ENCODE measurements around the gene EVC. TPM values are rescaled to one million over a fixed set of nuclear protein-coding genes. Genes with fewer than 3 reads are reported as not detected.

EVC gene
- total and polyA plus RNA-seq, 2 donors from 2014 or later, result 7.8 to 159 TPM

GRCh38 chr4:5808081-5808741 lies 97.2 kb downstream of the EVC start:
- no peak for FAIRE-seq
- H3K9ac ChIP-seq (ENCODE audit: low read length in 3 of 3), result no peak overlapping the region
- peaks cover 12 to 61% (median 31%) of the 10 kb centered on the region in 3 donors for H3K36me3 ChIP-seq (ENCODE audit: control insufficient read depth in 2 of 3, insufficient read depth in 3 of 3, low read length in 3 of 3)
- H3K27me3 ChIP-seq (ENCODE audit: control insufficient read depth, insufficient read depth, low read length), result no peaks in the 10 kb centered on the region
- H3K27ac ChIP-seq (ENCODE audit: low read depth in 2 of 2, low read length in 2 of 2), result no peak overlapping the region
- no peaks in the 10 kb centered on the region for H3K4me1 ChIP-seq (ENCODE audit: control insufficient read depth in 2 of 3, insufficient read depth in 2 of 3, low read depth in 1 of 3, low read length in 3 of 3)
- intact Hi-C loops (cut with DNase I), result no loop called here
- no peak overlapping the region for H3K4me3 ChIP-seq (ENCODE audit: low read length in 3 of 3)
- DNase-seq, result no peak
- no peak for TF ChIP-seq CTCF (IDR thresholded peaks at IDR 0.05; ENCODE audit: borderline replicate concordance, extremely low read depth, insufficient read depth)
- no peaks in the 10 kb centered on the region for H3K9me3 ChIP-seq (ENCODE audit: control insufficient read depth in 2 of 3, insufficient read depth in 1 of 3, low read length in 3 of 3)

- peaks cover 12 to 64% (median 36%) of the 10 kb centered on the region in 3 donors for H3K36me3 ChIP-seq (ENCODE audit: control insufficient read depth in 2 of 3, insufficient read depth in 3 of 3, low read length in 3 of 3)
- H3K4me3 ChIP-seq (ENCODE audit: low read length in 3 of 3), result no peak overlapping the region
- H3K4me1 ChIP-seq (ENCODE audit: control insufficient read depth in 2 of 3, insufficient read depth in 2 of 3, low read depth in 1 of 3, low read length in 3 of 3), result no peaks in the 10 kb centered on the region
- DNase-seq (no peak), FAIRE-seq (no peak)
- no peaks in the 10 kb centered on the region for H3K9me3 ChIP-seq (ENCODE audit: control insufficient read depth in 2 of 3, insufficient read depth in 1 of 3, low read length in 3 of 3)
- H3K27ac ChIP-seq (ENCODE audit: low read depth in 2 of 2, low read length in 2 of 2), result no peak overlapping the region
- H3K9ac ChIP-seq (ENCODE audit: low read length in 3 of 3), result no peak overlapping the region
- TF ChIP-seq CTCF (IDR thresholded peaks at IDR 0.05; ENCODE audit: borderline replicate concordance, extremely low read depth, insufficient read depth), result no peak
- no peaks in the 10 kb centered on the region for H3K27me3 ChIP-seq (ENCODE audit: control insufficient read depth, insufficient read depth, low read length)
- intact Hi-C loops (cut with DNase I), result no loop called here
Observed at GRCh38 chr4:5809216-5809776, 98.3 kb downstream of the EVC start.

- DNase-seq (no peak), FAIRE-seq (no peak)
- H3K27me3 ChIP-seq (ENCODE audit: control insufficient read depth, insufficient read depth, low read length), result no peaks in the 10 kb centered on the region
- intact Hi-C loops (cut with DNase I), result no loop called here
- H3K36me3 ChIP-seq (ENCODE audit: control insufficient read depth in 2 of 3, insufficient read depth in 3 of 3, low read length in 3 of 3), result peaks cover 12 to 59% (median 35%) of the 10 kb centered on the region in 3 donors
- H3K9ac ChIP-seq (ENCODE audit: low read length in 3 of 3), result no peak overlapping the region
- H3K4me3 ChIP-seq (ENCODE audit: low read length in 3 of 3), result no peak overlapping the region
- H3K4me1 ChIP-seq (ENCODE audit: control insufficient read depth in 2 of 3, insufficient read depth in 2 of 3, low read depth in 1 of 3, low read length in 3 of 3), result no peaks in the 10 kb centered on the region
- no peak overlapping the region for H3K27ac ChIP-seq (ENCODE audit: low read depth in 2 of 2, low read length in 2 of 2)
- no peak for TF ChIP-seq CTCF (IDR thresholded peaks at IDR 0.05; ENCODE audit: borderline replicate concordance, extremely low read depth, insufficient read depth)
- H3K9me3 ChIP-seq (ENCODE audit: control insufficient read depth in 2 of 3, insufficient read depth in 1 of 3, low read length in 3 of 3), result no peaks in the 10 kb centered on the region
Observed at GRCh38 chr4:5810151-5810550, 99.2 kb downstream of the EVC start.
